Measurements from ENCODE around the gene ESR2.

- TF ChIP-seq POLR2A (IDR thresholded peaks at IDR 0.05; ENCODE audit: control extremely low read depth in 1 of 2, low read depth in 2 of 2, low read length in 2 of 2) (no peak), CREB1 (IDR thresholded peaks at IDR 0.05) (no peak), CTCF (IDR thresholded peaks at IDR 0.05; ENCODE audit: control extremely low read depth in 1 of 3, insufficient read depth in 1 of 3, low read depth in 1 of 3, low read length in 3 of 3) (no peak), JUN (IDR thresholded peaks at IDR 0.05; ENCODE audit: low read depth, low read length) (no peak), GTF2F1 (IDR thresholded peaks at IDR 0.05; ENCODE audit: borderline replicate concordance, low read depth, low read length) (no peak), CEBPB (IDR thresholded peaks at IDR 0.05; ENCODE audit: low read depth, low read length) (no peak)
Observed at GRCh38 chr14:64098120-64098519, 196.1 kb downstream of the ESR2 start.
